Fibroblast of the aortic adventitia (primary cell): ENCODE measurements around the gene NHS. TPM values are rescaled to one million over a fixed set of nuclear protein-coding genes. Genes with fewer than 3 reads are reported as not detected.

Source experiments
- DNase-seq: peaks from one replicate; pipeline ENCODE4 v3.0.0-alpha.2; 2010; ENCODE audit warnings: low read depth
- H3K4me3 ChIP-seq: 2 replicates; pipeline ENCODE4 v1.5.1; 2011; ENCODE audit warnings: low read depth, mild to moderate bottlenecking, control low read depth, low read length, moderate library complexity
- CTCF ChIP-seq: IDR thresholded peaks from 2 replicates; pipeline ENCODE4 v1.5.1; 2011; ENCODE audit warnings: mild to moderate bottlenecking, low read length, control low read depth, inconsistent platforms; ENCODE audit not compliant: insufficient read depth
- small RNA-seq: library from RNA; depleted of rRNA; stranded (forward); fragments of <200 nt; gene quantifications from one replicate; pipeline ENCODE3, GENCODE V24; 2012
- total RNA-seq: library from RNA; depleted of rRNA; stranded (reverse); fragments of >200 nt; gene quantifications from 2 replicates; pipeline ENCODE4 v1.2.3, GENCODE V29; 2012; ENCODE audit warnings: low replicate concordance

NHS gene
- total RNA-seq, 1 donor: 11.6 TPM

- TF ChIP-seq CTCF: no peak
- no peak overlapping the region for H3K4me3 ChIP-seq
- no peak for DNase-seq
Observed at GRCh38 chrX:17773221-17773876, 398.3 kb downstream of the NHS start.

DNA sequence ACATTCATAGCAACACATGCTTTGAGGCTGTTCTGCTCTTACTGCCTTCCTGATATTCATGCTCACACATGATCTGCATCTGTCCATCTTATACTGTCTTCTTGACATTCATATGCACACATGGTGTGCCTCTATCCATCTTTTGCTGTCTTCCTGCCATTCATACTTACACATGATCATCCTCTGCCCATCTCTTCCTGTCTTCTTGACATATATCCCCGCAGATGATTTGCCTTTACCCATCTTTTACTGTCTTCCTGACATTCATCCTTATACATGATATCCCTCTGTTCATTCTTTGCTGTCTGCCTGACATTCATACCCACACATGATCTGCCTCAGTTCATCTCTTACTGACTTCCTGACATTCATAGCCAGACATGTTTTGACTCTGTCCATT, 399.1 kb downstream of the NHS start:
- no peak for TF ChIP-seq CTCF
- DNase-seq: no peak
- no peak overlapping the region for H3K4me3 ChIP-seq

DNA sequence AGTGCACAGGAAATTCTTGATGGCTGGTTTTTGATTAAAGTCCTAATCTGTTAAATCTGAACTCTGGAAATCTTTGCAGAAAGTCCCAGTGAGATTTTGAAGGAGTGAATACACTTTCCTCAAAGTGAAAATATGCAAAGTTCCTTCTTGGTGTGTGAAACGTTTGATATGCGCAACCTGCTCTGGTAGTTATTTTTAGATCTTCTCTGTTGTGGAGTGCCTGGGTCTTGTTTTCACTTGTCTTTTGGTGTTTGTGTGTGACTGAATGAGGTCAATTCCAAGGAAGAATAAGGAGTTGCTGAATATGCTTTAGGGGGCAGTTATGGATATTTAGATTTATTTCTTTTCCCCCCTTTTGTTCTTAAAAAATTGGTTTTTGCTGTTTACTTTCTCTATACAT, 404.0 kb downstream of the NHS start:
- no peak for TF ChIP-seq CTCF
- no peak overlapping the region for H3K4me3 ChIP-seq
- DNase-seq: no peak

GRCh38 chrX:17779434-17779833, 404.4 kb downstream of the NHS start:
- TF ChIP-seq CTCF: no peak
- no peak for DNase-seq
- no peak overlapping the region for H3K4me3 ChIP-seq

Small RNA genes lying within 50 kb of the gene (small RNA-seq; reads per million reads assigned to genes)
- gene MIR4768 (not detected), gene RF01210 (not detected)
